AG09309 (cell line): ENCODE measurements around the gene HBE1.
"Not testable (repeated sequence)": the region's sequence is repeated elsewhere in the genome, so short reads cannot be mapped to it uniquely, and the experiment has no call there.

Experiments
- DNase-seq: peaks from one replicate; pipeline ENCODE4 v3.0.0-alpha.2; 2010; ENCODE audit warnings: low read depth
- H3K4me3 ChIP-seq: 2 replicates; pipeline ENCODE4 v1.5.1; 2011; ENCODE audit warnings: mild to moderate bottlenecking, low read depth, low read length, moderate library complexity; ENCODE audit not compliant: control insufficient read depth
- CTCF ChIP-seq: IDR thresholded peaks from 2 replicates; pipeline ENCODE4 v1.5.1; 2011; ENCODE audit warnings: mild to moderate bottlenecking, low read depth, low read length, inconsistent platforms; ENCODE audit not compliant: insufficient read depth, control insufficient read depth; ENCODE audit errors: missing control alignments

HBE1 gene

GRCh38 chr11:5272395-5273017, 2.8 kb upstream of the HBE1 start:
- no peak for DNase-seq
- TF ChIP-seq CTCF, result no peak
- no peak overlapping the region for H3K4me3 ChIP-seq

- no peak for TF ChIP-seq CTCF
- H3K4me3 ChIP-seq, result no peak overlapping the region
- no peak for DNase-seq
Observed at GRCh38 chr11:5267033-5267563, 2.6 kb downstream of the HBE1 start.

DNA sequence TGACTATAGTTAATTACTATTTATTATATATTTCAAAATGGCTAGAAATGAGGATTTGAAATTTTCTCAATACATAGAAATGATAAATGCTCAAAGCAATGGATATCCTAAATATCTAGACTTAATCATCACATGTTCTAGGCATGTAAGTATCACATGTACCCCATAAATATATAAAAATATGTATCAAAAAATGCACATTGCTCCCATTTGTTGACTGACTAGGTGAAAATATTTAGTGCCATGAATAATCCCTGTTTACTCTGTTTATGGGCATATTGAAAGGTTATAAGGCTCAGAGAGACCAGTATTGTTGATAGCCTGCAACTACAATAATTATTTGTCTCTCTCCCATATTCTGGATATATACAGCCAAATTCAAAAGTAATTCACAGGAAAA, 3.1 kb downstream of the HBE1 start:
- DNase-seq, result no peak
- H3K4me3 ChIP-seq, result no peak overlapping the region
- no peak for TF ChIP-seq CTCF

GRCh38 chr11:5265832-5266231, 3.9 kb downstream of the HBE1 start:
- no peak for DNase-seq
- no peak overlapping the region for H3K4me3 ChIP-seq
- TF ChIP-seq CTCF, result no peak

DNA sequence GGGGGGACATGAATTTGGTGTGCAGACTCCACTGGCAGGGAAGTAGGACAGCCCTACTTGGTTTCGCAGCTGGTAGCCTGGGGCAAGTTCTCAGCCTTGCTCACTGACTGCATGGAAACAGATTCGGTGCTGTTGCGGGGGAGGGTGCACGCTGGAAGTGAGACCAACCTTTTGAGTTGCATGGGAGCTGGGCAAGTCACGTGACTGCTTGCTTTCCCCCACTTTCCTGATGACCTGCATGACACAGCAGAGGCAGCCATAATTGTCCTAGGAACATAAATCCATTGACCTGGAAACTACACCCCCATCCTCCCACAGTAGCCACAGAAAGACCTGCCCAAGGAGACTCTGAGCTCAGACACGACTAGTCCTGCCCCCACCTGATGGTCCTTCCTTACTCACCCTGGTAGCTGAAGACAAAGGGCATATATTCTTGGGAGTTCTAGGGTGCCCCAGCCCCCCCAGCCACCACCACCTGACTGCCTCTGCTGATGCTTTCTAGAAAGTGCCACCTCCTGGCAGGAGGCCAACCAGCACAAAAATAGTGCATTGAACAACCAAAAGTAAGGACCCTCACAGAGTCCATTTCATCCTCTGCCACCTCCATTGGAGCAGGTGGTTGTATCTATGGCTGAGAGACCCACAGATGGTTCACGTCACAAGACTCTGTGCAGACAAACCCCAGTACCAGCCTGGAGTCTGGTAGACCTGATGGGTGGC, 11.0 kb downstream of the HBE1 start:
- no peak for DNase-seq
- no peak overlapping the region for H3K4me3 ChIP-seq
- TF ChIP-seq CTCF, result no peak

DNA sequence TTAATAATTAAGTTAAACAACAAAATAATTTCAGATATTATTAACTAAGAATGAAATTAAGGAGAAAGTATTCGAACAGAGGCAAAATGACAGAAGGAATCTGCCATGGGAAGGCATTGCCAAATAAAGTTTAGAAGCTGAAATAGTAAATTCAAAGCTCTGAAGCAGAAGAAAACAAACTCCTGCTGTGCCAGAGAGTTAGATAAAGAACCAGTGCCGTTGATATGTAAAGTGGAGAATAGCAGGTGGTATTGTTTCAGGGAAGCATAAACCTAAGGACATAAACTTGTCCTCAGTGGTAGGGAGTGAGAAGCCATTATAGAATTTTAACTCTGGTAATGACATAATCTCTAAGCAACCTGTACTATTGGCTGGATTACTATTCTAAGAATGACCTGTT, 12.4 kb downstream of the HBE1 start:
- no peak overlapping the region for H3K4me3 ChIP-seq
- no peak for TF ChIP-seq CTCF
- no peak for DNase-seq

- H3K4me3 ChIP-seq, DNase-seq: not testable (repeated sequence)
Observed at GRCh38 chr11:5254646-5255413, 14.9 kb downstream of the HBE1 start, which contains the start of gene HBG2. HBG2 (minus strand) TSS chr11:5254781; CDS start chr11:5254728, 53 bp downstream.

DNA sequence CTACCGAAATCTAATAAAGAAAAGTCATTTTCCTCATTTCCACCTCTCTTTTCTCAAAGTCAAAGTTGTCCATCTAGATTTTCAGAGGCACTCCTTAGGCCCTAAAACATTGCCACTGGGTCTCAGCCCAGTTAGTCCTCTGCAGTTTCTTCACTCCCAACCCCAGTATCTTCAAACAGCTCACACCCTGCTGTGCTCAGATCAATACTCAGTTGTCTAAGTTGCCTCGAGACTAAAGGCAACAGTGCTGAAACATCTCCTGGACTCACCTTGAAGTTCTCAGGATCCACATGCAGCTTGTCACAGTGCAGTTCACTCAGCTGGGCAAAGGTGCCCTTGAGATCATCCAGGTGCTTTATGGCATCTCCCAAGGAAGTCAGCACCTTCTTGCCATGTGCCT, 15.7 kb downstream of the HBE1 start:
- not testable (repeated sequence) for DNase-seq

GRCh38 chr11:5253440-5253839, 16.3 kb downstream of the HBE1 start:
- H3K4me3 ChIP-seq, DNase-seq: not testable (repeated sequence)

More for the DNA sequence above, 15.7 kb downstream of the HBE1 start:
- H3K4me3 ChIP-seq, result not testable (repeated sequence)
